ENCODE measurements around the gene ABCC5. TPM values are rescaled to one million over a fixed set of nuclear protein-coding genes. Genes with fewer than 3 reads are reported as not detected.

Gene ABCC5
- total RNA-seq, 1 donor from 2014 or later, result 50.9 TPM

GRCh38 chr3:183930086-183930485 lies 87.6 kb downstream of the ABCC5 start:
- DNase-seq (ENCODE audit: low read depth, low spot score), result no peak
- H3K27me3 Mint-ChIP-seq (ENCODE audit: low read depth), result no peaks in the 10 kb centered on the region
- H3K4me3 Mint-ChIP-seq, result no peak overlapping the region
- H3K27ac Mint-ChIP-seq (ENCODE audit: unreplicated experiment), result no peak overlapping the region
- peaks cover 3% of the 10 kb centered on the region for H3K36me3 Mint-ChIP-seq (ENCODE audit: low read depth)
- no peak for TF ChIP-seq CTCF (conservative IDR thresholded peaks at IDR 0.05)
- H3K9me3 Mint-ChIP-seq, result no peaks in the 10 kb centered on the region
- H3K4me1 Mint-ChIP-seq, result no peaks in the 10 kb centered on the region

DNA sequence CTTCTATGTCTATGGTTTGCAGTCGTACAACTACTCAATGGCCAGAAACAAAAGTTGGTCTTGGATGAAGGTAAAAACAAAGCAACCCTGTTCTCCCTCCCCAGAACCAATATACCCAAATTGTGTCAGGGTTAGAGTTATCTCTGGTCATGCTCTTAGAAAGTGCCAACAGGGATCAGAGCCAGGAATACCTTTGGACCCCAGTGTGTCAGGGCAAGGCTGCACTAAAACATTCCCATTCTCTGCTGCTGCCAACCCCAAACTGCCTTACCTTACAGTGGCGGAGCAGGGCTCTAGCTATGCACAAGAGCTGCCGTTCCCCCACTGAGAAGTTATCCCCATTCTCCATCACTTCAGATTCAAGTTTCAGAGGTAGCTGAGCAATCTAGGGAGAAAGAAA lies 90.6 kb downstream of the ABCC5 start:
- Mint-ChIP-seq H3K9me3 (no peaks in the 10 kb centered on the region), H3K4me3 (no peak overlapping the region), H3K27ac (ENCODE audit: unreplicated experiment) (no peak overlapping the region), H3K36me3 (ENCODE audit: low read depth) (no peaks in the 10 kb centered on the region), H3K4me1 (no peaks in the 10 kb centered on the region), H3K27me3 (ENCODE audit: low read depth) (no peaks in the 10 kb centered on the region)
- TF ChIP-seq CTCF (conservative IDR thresholded peaks at IDR 0.05), result no peak
- no peak for DNase-seq (ENCODE audit: low read depth, low spot score)

DNA sequence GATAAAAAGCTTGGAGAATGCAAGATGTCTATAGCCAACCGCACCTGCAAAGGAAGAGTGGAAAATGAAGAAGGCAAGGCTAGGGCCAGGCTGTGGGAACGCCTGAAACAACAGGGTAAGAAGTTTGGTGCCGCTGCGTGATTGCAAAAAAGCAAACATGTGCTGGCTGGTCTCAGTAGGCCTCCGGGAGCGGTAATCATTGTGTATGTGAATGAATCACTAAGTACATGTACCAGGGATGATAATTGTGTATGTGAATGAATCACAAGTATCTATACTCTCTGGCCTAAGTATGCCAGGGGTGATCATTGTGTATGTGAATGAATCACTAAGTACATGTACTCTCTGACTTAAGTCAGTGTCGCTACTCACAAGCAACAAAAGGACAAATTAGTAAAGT lies 92.7 kb downstream of the ABCC5 start:
- no peaks in the 10 kb centered on the region for H3K36me3 Mint-ChIP-seq (ENCODE audit: low read depth)
- H3K27ac Mint-ChIP-seq (ENCODE audit: unreplicated experiment), result peak overlapping the region; percentile 50
- no peaks in the 10 kb centered on the region for H3K4me1 Mint-ChIP-seq
- no peaks in the 10 kb centered on the region for H3K27me3 Mint-ChIP-seq (ENCODE audit: low read depth)
- no peak for TF ChIP-seq CTCF (conservative IDR thresholded peaks at IDR 0.05)
- H3K4me3 Mint-ChIP-seq, result no peak overlapping the region
- no peak for DNase-seq (ENCODE audit: low read depth, low spot score)
- no peaks in the 10 kb centered on the region for H3K9me3 Mint-ChIP-seq

DNA sequence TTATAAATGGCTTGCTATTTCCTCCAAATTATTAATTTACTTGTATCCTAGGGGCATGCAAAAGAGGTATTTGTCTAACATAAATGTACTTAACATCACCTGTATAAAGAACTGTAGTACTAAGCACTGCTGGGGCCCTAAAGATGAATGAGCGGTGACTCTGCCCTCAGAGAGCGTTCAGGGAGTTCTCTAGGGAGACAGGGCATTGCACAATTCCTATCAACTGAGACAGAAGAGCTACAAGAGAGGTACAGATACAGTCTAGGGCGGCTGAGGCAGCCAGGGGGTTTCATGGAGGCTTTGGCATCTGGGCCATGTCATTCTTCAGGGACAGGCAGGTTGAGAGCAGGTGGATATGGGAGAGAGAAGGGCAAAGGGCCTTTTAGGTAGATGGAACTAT lies 93.1 kb downstream of the ABCC5 start:
- no peak for DNase-seq (ENCODE audit: low read depth, low spot score)
- Mint-ChIP-seq H3K27me3 (ENCODE audit: low read depth) (no peaks in the 10 kb centered on the region), H3K4me1 (no peaks in the 10 kb centered on the region), H3K4me3 (no peak overlapping the region), H3K9me3 (no peaks in the 10 kb centered on the region), H3K27ac (ENCODE audit: unreplicated experiment) (peak overlapping the region; percentile 31), H3K36me3 (ENCODE audit: low read depth) (no peaks in the 10 kb centered on the region)
- TF ChIP-seq CTCF (conservative IDR thresholded peaks at IDR 0.05), result no peak

DNA sequence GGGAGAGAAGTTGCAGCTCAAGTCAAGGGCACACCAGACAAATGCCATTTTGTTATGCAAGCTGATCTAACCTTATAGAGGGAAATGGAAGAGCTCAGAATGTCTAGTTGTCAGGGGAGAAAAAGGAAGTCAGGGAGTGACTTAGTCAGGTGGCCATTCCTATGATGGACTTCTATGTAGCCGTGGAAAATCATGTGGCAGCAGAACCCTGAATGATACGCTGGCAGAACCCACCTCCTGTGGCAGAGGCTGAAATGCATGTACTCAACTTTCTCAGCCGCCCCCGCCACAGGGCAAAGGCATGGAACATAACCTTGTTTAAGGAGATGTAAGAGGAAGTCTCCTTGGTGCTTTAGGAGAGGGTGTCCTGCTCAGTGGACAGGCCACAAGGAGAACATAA lies 95.3 kb downstream of the ABCC5 start:
- H3K27me3 Mint-ChIP-seq (ENCODE audit: low read depth), result no peaks in the 10 kb centered on the region
- H3K4me1 Mint-ChIP-seq, result no peaks in the 10 kb centered on the region
- no peak for DNase-seq (ENCODE audit: low read depth, low spot score)
- H3K36me3 Mint-ChIP-seq (ENCODE audit: low read depth), result no peaks in the 10 kb centered on the region
- H3K9me3 Mint-ChIP-seq, result no peaks in the 10 kb centered on the region
- H3K4me3 Mint-ChIP-seq, result no peak overlapping the region
- no peak overlapping the region for H3K27ac Mint-ChIP-seq (ENCODE audit: unreplicated experiment)
- no peak for TF ChIP-seq CTCF (conservative IDR thresholded peaks at IDR 0.05)

- no peaks in the 10 kb centered on the region for H3K4me1 Mint-ChIP-seq
- DNase-seq (ENCODE audit: low read depth, low spot score), result no peak
- no peak overlapping the region for H3K27ac Mint-ChIP-seq (ENCODE audit: unreplicated experiment)
- no peak overlapping the region for H3K4me3 Mint-ChIP-seq
- no peaks in the 10 kb centered on the region for H3K9me3 Mint-ChIP-seq
- TF ChIP-seq CTCF (conservative IDR thresholded peaks at IDR 0.05), result no peak
- no peaks in the 10 kb centered on the region for H3K36me3 Mint-ChIP-seq (ENCODE audit: low read depth)
- no peaks in the 10 kb centered on the region for H3K27me3 Mint-ChIP-seq (ENCODE audit: low read depth)
These were observed 96.6 kb downstream of the ABCC5 start for GRCh38 chr3:183921096-183921495.
